Activated B cell treated with CpG ODN at 0.5 μM for 24 hours (primary cell): Measurements from ENCODE around the gene SNCB. TPM values are rescaled to one million over a fixed set of nuclear protein-coding genes. Genes with fewer than 3 reads are reported as not detected.

Source experiments
- ATAC-seq: fragments of 200-7000 bp; cut with Tn5 transposase; one replicate; pipeline ENCODE4 v1.10.0; 2021; ENCODE audit warnings: low read depth, mild to moderate bottlenecking, moderate library complexity
- CTCF ChIA-PET: fragments of 350-600 bp; sonication (Branson Sonifier 250); formaldehyde crosslinking; loops from one replicate; lab custom pipeline; 2021; ENCODE audit warnings: antibody characterized with exemption; lab: Charles Lee
- POLR2A ChIA-PET: fragments of 350-600 bp; sonication (Branson Sonifier 250); formaldehyde crosslinking; loops from one replicate; lab custom pipeline; 2021; ENCODE audit warnings: antibody characterized with exemption; lab: Charles Lee
- DNase-seq: peaks from one replicate; pipeline ENCODE4 v3.0.0; 2022
- H3K27ac Mint-ChIP-seq: one replicate; pipeline ENCODE4 v1.8.0; 2020; ENCODE audit warnings: mixed read lengths
- H3K27me3 Mint-ChIP-seq: one replicate; pipeline ENCODE4 v1.8.0; 2021; ENCODE audit warnings: mixed read lengths
- H3K36me3 Mint-ChIP-seq: one replicate; pipeline ENCODE4 v1.8.0; 2021; ENCODE audit warnings: low read depth, mixed read lengths
- H3K4me1 Mint-ChIP-seq: one replicate; pipeline ENCODE4 v1.8.0; 2021; ENCODE audit warnings: mixed read lengths
- H3K4me3 Mint-ChIP-seq: one replicate; pipeline ENCODE4 v1.8.0; 2020; ENCODE audit warnings: mild to moderate bottlenecking, mixed read lengths
- H3K9me3 Mint-ChIP-seq: one replicate; pipeline ENCODE4 v1.8.0; 2020; ENCODE audit warnings: mixed read lengths
- CTCF ChIP-seq: fragments of 200-600 bp; IDR thresholded peaks from one replicate; pipeline ENCODE4 v1.8.0; 2022; ENCODE audit warnings: antibody characterized with exemption, mild to moderate bottlenecking
- intact Hi-C: fragments of 100-400 bp; cut with micrococcal nuclease; formaldehyde crosslinking; loops from one replicate; pipeline ENCODE4 v1.15.1; 2024
- total RNA-seq: library from RNA; stranded (reverse); gene quantifications from 2 replicates; pipeline ENCODE4 v1.2.3, GENCODE V29; 2022

The SNCB gene
- total RNA-seq, 1 donor from 2014 or later, result not detected

- TF ChIP-seq CTCF, result no peak
- intact Hi-C loops, result no loop called here
- no peaks in the 10 kb centered on the region for H3K27me3 Mint-ChIP-seq
- H3K4me3 Mint-ChIP-seq, result no peak overlapping the region
- ATAC-seq (no peak), DNase-seq (no peak)
- H3K27ac Mint-ChIP-seq, result no peak overlapping the region
- H3K4me1 Mint-ChIP-seq, result no peaks in the 10 kb centered on the region
- H3K36me3 Mint-ChIP-seq, result no peaks in the 10 kb centered on the region
- peaks cover 5% of the 10 kb centered on the region for H3K9me3 Mint-ChIP-seq
- CTCF ChIA-PET, result no interaction called here
- POLR2A ChIA-PET, result no interaction called here
These were observed 41.1 kb downstream of the SNCB start for GRCh38 chr5:176589039-176589769.

GRCh38 chr5:176588297-176588696 is 42.0 kb downstream of the SNCB start:
- DNase-seq, result no peak
- H3K27ac Mint-ChIP-seq, result no peak overlapping the region
- TF ChIP-seq CTCF, result no peak
- ChIA-PET POLR2A (no interaction called here), CTCF (no interaction called here)
- no peaks in the 10 kb centered on the region for H3K36me3 Mint-ChIP-seq
- H3K9me3 Mint-ChIP-seq, result peaks cover 5% of the 10 kb centered on the region
- ATAC-seq, result no peak
- intact Hi-C loops, result no loop called here
- no peak overlapping the region for H3K4me3 Mint-ChIP-seq
- H3K27me3 Mint-ChIP-seq, result no peaks in the 10 kb centered on the region
- H3K4me1 Mint-ChIP-seq, result no peaks in the 10 kb centered on the region

- Mint-ChIP-seq H3K27ac (no peak overlapping the region), H3K4me1 (no peaks in the 10 kb centered on the region), H3K4me3 (no peak overlapping the region), H3K27me3 (no peaks in the 10 kb centered on the region), H3K9me3 (peaks cover 5% of the 10 kb centered on the region), H3K36me3 (no peaks in the 10 kb centered on the region)
- no peak for DNase-seq
- no peak for ATAC-seq
- TF ChIP-seq CTCF, result no peak
- CTCF ChIA-PET, result interaction anchor here (0.7 kb wide), 1 partner anchor 171 kb away, joined by 3 read pairs; the partner anchor contains the start of gene CLTB
- POLR2A ChIA-PET, result no interaction called here
- intact Hi-C loops, result no loop called here
These were observed 42.9 kb downstream of the SNCB start for GRCh38 chr5:176587398-176587797.

- DNase-seq, result no peak
- Mint-ChIP-seq H3K36me3 (no peaks in the 10 kb centered on the region), H3K4me1 (peaks cover 3% of the 10 kb centered on the region), H3K9me3 (peaks cover 5% of the 10 kb centered on the region), H3K27ac (no peak overlapping the region), H3K27me3 (peaks cover 1% of the 10 kb centered on the region), H3K4me3 (no peak overlapping the region)
- no peak for TF ChIP-seq CTCF
- POLR2A ChIA-PET, result no interaction called here
- intact Hi-C loops, result no loop called here
- no peak for ATAC-seq
- CTCF ChIA-PET, result interaction anchor here (1.0 to 1.1 kb wide), 3 partner anchors 8 to 77 kb away, joined by 3 to 5 read pairs (median 4); no protein-coding TSS in a partner anchor
These were observed 47.3 kb downstream of the SNCB start for GRCh38 chr5:176583076-176583475.

GRCh38 chr5:176581361-176581760 is 49.0 kb downstream of the SNCB start:
- no peak for TF ChIP-seq CTCF
- no peak for DNase-seq
- POLR2A ChIA-PET, result no interaction called here
- CTCF ChIA-PET, result no interaction called here
- intact Hi-C loops, result no loop called here
- H3K27me3 Mint-ChIP-seq, result peaks cover 1% of the 10 kb centered on the region
- peaks cover 8% of the 10 kb centered on the region for H3K4me1 Mint-ChIP-seq
- H3K27ac Mint-ChIP-seq, result no peak overlapping the region
- no peaks in the 10 kb centered on the region for H3K36me3 Mint-ChIP-seq
- ATAC-seq, result no peak
- no peak overlapping the region for H3K4me3 Mint-ChIP-seq
- peaks cover 5% of the 10 kb centered on the region for H3K9me3 Mint-ChIP-seq
